HG03066 (cell line): ENCODE results near the gene ABI3BP.
A peak's percentile ranks its signal among the peaks of the same experiment; 100 is the strongest.
"Not testable (repeated sequence)": the region's sequence is repeated elsewhere in the genome, so short reads cannot be mapped to it uniquely, and the experiment has no call there.

ENCODE experiments used
- ATAC-seq: cut with Tn5 transposase; IDR thresholded peaks from one replicate; pipeline ENCODE4 v1.9.1; 2021; ENCODE audit warnings: low read depth; ENCODE audit not compliant: unreplicated experiment

ABI3BP gene

DNA sequence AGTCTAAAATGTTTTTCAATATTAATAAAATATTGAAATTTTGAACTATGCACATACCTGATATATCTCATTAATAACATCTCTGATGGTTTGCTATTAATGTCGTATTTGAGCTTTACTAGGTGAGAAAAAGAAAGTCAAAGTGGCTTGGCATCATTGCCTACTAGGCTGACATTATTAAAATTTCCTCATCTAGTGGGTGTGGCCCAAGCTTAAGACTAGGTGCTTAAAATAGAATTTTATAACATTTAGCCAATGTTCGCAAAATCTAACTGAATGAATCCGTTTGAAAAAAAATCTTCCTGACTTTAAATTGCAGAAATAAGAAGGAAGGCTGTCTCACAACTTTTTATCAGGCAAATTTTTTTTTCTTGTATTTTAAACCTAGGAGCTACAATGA, 46.1 kb downstream of the ABI3BP start:
- no peak for ATAC-seq

DNA sequence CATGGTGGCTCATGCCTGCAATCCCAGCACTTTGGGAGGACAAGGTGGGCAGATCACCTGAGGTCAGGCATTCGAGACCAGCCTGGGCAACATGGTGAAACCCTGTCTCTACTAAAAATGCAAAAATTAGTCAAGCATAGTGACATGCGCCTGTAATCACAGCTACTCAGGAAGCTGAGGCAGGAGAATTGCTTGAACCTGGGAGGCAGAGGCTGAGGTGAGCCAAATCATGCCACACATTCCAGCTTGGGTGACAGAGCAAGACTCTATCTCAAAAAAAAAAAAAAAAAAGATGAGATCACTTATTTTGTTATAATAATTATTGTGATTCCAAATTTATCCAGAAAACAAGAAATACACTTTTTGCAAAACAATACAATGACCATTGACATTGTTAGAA, 47.1 kb downstream of the ABI3BP start:
- ATAC-seq, result not testable (repeated sequence)

DNA sequence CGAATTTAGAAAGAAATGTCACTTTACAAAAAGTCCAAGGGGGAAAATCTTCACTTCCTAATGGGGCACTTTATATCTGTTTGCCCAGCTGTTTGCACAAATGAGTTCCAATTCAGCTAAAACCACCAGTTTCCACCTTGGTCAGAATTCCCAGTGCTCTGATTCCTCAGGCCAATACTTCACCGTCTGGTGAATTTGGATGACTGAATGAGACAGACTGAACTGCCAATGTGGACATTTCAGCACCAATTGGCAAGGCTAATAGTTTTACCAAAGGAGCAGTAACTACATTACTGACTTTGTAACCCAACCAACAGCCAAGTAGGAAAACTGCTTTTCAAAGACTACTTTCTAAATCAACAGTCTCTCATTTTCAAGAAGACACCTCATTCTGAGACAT, 51.8 kb downstream of the ABI3BP start:
- no peak for ATAC-seq

DNA sequence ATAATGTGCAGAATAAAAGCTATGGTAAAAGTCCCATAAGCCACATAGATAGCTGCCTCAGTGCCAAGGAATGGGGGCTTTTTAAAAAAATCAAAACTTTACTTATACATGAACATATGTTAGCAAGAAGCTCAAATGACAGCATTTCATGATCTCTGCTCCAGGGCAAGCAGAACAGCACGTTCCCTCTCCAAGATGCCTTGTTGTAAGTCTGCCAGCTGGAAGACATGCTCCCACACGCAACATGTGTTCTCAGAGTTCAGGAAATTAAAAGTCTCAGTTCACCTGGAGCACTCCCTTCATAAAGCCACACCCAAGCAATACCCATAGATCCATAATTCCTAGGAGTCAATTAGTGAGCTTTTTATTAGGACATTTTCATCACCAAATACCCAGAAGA, 52.2 kb downstream of the ABI3BP start:
- no peak for ATAC-seq

DNA sequence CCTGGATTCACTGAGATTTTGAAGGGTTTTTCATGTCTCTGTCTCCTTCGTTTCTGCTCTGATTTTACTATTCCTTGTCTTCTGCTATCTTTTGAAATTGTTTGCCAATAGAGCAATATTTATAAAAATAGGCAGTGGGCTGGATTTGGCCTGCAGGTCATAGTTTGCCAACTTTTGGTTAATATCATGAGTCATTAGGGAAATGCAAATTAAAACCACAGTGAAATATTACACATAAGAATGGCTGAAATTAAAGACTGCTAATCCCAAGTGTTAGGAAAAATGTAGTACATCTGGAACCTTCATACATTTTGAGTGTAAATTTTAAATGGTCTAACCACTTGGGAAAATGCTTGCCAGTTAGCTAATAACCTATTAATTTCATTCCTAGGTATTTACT, 56.3 kb downstream of the ABI3BP start:
- no peak for ATAC-seq

DNA sequence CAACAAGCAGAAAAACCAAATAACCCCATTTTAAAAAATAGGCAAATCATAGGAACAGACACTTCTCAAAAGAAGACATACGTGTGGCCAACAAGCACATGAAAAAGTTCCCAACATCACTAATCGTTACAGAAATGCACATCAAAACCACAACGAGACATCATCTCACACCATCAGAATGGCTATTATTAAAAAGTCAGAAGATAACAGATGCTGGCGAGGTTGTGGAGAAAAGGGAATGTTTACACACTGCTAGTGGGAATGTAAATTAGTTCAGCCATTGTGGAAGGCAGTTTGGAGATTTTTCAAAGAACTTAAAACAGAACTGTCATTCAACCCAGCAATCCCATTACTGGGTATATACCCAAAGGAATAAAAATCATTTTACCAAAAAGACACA, 60.7 kb downstream of the ABI3BP start:
- ATAC-seq, result no peak

DNA sequence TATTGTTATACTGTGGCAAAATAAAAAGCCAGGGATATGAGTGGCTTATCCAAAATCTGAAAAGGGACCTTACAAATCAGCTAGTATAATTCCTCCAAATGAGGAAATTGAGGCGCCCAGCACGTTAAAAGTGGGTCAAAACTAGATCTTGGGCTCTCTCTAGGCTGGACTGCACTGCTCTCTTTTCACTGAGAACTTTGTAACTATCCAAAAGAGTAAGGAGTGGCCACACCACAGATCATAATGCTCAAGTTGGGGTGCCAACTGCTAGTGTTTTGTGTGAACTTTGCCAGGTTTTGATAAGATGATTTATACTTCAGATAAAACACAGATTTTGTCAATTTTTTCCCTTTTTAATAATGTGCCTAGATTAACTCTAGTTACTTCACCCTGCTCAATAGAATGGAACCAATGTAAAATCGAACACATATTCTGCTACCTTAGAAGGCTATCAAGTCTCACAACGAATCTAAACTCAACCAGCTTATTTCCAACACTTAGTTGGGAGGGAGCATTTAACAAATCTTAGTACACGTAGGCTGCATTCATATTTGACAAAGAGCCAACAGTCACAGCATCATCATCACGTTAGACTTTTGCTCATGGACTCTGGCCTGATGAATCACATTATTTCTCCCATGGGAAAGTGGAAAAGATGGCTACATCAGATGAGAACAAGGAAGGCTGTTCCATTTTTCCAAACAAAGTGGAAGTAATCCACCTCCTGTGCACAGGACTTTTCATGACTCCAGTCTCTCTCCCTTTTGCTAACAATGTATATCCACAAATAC, 64.4 kb downstream of the ABI3BP start:
- no peak for ATAC-seq

DNA sequence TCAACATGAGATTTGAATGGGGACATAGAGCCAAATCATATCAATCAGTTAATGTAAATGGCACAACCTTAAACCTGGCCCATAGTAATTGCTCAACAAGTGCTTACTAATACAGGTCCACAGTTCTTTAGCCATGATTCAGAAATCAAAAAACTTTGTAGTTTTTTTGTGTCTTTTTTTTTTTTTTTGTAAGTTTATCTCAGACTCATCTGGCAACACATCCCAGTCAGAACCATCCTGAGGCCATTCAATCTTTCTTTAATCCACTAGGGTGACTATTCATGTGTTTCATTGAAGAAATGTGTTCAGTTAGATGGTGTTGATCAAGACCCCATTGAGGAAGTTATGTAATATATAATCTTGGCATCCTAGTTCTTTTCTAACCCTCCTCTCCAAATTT, 65.4 kb downstream of the ABI3BP start:
- ATAC-seq, result no peak

DNA sequence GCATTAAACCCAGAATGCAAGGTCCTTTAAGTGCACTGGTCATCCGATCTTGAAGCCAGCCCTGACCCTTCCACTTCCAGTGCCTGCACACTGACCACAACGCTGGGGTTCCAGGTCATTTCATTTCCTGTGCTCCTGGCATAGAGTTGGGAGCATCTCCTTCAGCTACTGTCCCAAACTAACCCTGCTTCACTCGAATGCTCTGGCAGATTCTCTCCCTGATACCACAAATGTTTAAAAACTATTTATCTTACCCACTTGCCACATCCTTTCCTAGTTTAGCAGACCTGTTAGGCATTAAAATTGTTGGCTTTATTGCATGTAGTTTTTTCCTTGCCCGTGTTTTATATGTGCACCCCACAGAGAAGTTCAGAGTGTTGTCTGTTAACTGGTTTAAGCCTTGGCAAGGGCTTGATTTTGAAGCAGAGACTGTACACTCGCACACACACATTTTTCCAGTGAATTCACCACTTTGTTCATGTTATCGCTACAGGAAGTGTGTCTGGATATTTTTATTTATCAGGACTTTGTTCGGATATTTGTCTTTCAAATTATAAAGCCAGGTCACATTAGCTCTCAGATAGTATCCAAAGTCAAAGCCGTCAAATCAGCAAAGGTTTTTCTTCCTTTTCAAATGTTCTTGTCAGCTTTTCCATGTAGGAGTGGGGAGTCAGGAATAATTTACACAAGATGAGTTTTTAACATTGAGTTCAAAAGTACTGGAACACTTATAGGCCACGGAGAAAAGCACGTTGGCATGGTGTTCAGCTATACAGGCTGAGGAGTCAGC, 77.3 kb downstream of the ABI3BP start:
- ATAC-seq, result no peak

DNA sequence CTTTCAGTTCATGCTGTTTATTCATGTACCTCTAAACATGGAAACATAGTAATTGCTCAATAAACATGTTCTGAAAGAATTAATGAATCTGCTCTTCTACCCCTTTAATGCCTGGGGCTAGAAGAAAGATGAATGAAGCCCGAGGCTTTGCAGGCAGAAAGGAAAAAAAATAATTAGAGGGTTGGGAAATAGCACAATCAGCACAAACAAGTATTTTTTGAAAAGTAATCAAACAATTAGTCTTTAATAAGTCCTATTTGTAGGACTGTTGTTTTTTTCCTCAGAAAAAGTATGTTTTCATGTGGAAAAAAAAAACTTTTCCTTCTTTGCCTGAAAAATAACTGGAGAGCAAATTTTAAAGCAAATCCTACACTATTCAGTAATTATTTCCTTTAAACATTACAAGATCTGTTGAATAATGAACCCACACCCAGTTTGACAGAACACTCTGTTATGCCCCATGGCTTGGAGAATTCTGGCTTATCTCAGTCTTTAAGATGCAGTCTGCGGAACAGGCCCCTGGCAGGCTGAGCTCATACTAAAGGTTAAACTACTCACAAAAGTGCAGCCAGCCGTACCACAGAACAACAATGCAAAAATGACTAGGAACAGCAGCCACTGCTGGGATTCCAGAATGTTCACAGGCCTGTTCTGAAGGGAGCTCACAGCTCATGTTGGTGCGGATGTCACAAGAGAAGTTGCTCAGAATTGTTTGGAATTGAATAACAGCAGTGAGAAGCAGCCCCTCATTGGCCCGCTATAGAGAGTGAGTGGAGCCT, 79.2 kb downstream of the ABI3BP start:
- no peak for ATAC-seq

DNA sequence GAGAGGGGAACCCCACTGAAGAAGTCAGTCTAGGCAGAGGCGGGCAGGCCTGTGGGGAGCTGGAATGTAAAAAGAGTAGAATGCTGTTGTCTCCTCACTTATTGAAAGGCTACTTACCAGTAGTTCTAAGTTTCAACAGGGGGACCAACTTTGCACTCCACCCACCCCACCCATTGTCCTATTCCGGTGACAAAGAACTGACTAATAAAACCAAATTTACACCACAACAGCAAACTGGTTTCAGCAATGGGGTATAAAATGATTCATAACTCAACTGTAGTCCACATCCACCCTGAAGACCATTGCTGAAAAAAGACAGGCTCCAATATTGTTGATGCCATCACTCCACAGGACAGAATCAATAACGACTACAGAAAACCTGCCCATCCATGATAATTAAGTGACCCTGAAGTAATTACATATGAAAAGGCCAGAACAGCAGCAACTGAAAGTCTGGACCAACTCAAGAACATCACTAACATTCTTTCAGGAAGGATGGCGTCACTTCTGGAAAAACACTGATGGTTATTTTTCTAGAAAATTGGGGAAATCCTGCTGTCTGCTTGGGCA, 80.2 kb downstream of the ABI3BP start:
- ATAC-seq, result no peak

DNA sequence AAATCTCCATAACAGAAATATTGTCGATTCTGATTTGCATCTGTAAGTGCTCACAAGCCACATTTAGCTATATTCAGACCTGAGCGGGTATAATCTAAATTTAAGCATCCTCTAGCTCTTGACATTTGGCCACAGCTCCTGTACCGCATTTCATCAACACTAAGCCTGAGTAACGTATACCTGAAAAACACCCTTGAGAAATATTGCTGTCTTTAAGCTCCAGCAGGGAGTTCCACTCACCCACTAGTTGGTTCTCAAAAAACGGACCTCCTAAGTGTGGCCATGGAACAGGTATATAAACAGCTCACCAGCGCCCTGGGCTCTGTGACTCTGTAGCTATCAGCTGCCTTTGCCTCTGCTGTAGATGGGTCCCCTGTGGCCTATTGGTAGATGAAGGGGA, 80.7 kb downstream of the ABI3BP start:
- ATAC-seq, result no peak

DNA sequence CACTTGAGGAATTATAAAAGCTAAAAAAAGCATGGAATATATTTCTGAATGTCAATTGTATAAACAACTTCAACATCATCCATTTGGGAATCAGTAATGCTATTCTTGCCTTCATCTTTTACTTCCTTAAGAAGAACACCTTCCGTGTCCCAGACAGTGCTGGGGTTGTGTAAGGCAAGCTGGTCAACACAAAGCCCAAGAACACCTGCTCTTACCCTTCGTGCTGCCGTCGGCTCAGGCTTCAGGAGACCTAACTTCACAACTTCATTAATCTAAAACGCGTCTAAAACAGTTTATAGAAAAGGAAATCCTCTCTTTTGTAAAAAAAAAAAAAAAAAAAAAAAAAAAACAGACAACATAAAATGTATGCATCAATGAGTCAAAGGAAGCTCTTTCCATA, 81.3 kb downstream of the ABI3BP start:
- ATAC-seq, result no peak

DNA sequence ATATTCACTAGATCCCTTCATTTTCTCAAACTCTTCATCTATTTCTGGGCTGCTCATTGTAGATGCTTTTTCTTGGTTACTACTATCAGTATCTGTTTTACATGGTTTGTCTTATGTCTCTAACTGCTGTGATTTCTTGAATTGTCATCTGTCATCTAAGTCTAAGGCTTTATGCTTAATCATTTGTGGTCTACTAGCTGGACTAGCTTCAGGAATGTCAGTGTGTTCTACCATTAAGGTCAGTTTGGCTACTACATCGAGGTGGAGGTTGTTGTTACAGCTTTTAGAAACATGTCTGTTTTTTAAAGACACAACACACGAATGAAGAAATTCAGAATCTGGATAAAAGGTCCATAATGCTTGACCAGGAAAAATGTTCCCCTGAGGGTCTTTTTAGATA, 82.2 kb downstream of the ABI3BP start:
- ATAC-seq, result no peak

DNA sequence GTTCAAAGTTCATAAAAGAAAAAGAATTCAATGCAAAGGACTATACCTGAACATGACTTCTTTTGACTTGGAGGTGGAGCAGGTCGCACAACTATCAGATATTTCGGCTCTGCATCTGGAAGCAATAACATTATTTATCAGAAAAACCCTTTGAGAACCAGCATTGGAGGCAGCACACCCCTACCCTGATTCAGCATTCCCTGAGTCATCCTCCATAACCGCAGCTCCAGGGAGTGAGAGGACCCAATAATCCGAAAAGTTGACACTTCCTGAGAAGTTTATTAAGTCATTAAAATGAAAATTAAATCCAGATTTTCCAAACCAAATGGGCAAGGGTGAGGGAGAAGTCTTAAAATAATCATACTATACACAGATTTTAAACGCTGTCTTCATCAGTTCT, 90.6 kb downstream of the ABI3BP start:
- no peak for ATAC-seq

DNA sequence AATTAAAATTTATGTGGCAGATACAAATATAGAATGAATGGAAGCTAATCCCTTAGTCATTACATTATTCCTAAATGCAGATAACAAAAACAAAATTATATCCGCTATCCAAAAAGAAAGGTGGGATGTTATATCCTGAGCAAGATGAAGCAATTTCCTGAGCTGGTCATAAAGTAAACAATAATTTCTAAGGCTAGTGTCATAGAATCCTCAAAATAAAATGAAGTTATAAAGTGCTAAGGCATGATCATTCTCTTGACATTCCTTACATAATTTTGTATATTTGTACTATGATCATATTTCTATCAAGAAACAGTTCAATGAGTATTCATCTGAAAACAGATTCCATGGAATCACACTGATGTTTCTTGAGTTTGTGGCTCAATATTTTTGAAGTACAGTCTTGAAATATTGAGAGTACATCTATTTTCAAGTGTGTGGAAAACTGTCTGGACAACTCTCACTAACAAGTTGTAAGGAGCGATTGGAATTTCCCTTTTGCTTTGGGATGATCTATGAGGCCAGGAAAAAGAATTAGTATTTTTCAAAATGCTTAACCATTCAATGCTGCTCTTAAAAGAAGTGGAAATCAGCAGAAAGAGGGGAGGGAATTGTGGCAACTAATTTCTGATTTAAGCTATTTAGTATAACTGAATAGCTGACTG, 92.4 kb downstream of the ABI3BP start:
- no peak for ATAC-seq

DNA sequence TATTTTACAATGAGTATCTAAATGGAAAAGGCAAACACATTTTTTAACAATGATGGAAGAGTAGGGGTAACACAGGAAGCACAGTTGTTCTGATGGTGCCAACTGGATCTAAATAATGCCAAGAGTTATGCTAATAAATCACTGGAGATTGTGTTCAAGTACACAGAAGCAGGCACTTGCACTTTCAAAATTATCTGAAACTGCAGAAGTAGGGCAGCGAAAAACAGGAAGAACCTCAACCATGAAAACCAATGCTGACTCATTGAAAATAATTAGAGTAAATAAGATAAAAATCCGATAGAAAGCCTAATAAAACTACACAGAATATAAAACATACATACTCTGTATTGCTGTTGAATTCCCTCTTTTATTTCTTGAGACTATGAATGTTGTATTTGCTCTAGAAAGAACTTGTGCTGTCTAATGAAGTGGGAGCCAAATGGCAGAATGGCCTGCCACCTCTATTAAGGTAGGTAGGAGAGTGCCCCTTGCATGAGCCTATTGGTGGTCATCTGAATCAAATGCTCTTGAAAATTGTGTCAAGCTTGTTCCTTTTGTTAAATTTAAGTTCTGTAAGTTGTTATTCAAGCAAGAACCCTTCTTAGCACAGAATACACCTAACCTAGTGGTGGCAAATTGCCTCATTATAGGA, 93.7 kb downstream of the ABI3BP start:
- ATAC-seq, result peak; percentile 78

DNA sequence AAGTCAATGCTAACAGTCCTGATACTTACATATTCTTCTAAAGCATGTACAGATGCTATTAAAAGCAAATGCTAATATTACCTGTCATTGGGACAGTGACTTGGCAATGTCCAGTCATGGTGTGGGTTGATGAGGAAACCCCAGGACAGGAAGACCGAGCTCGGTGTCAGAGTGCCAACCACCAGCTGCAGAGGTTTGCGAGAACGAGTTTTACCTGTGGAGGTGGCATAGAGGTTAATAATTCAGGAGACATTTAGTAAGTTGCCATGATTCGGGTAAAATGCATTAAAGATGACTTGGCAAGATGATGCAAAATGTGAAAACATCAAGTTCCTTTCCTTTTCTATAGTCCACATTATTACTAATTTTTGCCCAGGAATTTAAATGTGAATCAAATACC, 94.5 kb downstream of the ABI3BP start:
- no peak for ATAC-seq

DNA sequence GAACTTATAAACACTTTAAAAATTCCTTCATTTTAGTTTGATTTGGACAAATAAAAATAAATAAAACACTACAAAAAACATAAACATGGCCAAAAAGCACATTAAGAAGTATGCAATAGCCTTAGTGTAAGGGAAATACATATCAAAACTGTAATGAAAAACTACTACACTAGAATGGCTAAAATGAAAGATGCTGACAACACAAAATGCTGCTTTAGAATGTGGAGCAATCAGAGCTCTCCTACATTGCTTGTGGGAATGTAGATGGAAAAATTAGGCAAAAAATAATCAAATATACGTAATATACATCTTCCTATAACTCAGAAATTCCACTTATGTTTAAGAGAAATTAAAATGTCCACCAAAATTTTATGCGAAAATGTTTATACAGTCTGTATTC, 96.2 kb downstream of the ABI3BP start:
- ATAC-seq, result no peak

DNA sequence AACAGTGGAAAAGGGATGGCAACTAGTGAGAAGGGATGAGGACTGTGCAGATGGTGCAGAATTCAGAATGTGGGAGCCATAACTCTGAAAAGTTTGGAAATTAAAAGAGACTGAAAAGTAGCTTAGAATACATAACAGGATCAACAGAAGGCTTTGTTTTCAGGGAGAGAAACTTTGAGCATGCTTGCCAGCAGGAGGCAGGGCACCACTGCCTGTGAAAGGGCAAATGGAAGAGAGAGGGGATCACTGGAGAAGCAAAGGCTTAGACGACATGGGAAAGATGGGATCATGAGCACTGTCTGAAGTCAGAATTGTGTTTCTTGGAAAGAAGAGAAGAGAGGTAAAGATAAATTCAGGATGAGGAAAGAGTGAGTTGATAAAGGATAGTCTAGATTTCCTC, 99.6 kb downstream of the ABI3BP start:
- no peak for ATAC-seq
